K562 (cell line): ENCODE measurements around the gene EMC9. TPM values are rescaled to one million over a fixed set of nuclear protein-coding genes. Genes with fewer than 3 reads are reported as not detected.

ENCODE experiments used
- BCLAF1 ChIP-seq, 2 experiments: fragments of 450-650 bp in 1 of 2; IDR thresholded peaks; 2 replicates each; pipeline ENCODE4 v1.6.1; 2011 to 2017; ENCODE audit warnings: low read depth in 2 of 2, antibody characterized with exemption in 1 of 2, borderline replicate concordance in 1 of 2, low read length in 1 of 2, mild to moderate bottlenecking in 1 of 2, mixed read lengths in 1 of 2; ENCODE audit not compliant: control insufficient read depth in 1 of 2
- FOS ChIP-seq: IDR thresholded peaks from 3 replicates; pipeline ENCODE4 v1.6.1; 2011; ENCODE audit not compliant: insufficient read length; ENCODE audit errors: extremely low read depth
- KDM4B ChIP-seq, 2 experiments: fragments of 450-650 bp in 1 of 2; sonication (generic) in 1 of 2; IDR thresholded peaks; 2 replicates each; pipeline ENCODE4 v1.6.1; 2016 to 2017; ENCODE audit warnings: borderline replicate concordance in 2 of 2, antibody characterized with exemption in 1 of 2, low read depth in 1 of 2, mild to moderate bottlenecking in 1 of 2
- MAFG ChIP-seq: fragments of 450-650 bp; conservative IDR thresholded peaks from 2 replicates; pipeline ENCODE4 v1.6.1; 2016; ENCODE audit warnings: missing genetic modification characterization, missing compliant biosample characterization
- PBX2 ChIP-seq, 2 experiments: IDR thresholded peaks in 1 of 2; conservative IDR thresholded peaks in 1 of 2; 2 replicates each; pipeline ENCODE4 v1.6.1; 2016; ENCODE audit warnings: low read depth in 2 of 2, mild to moderate bottlenecking in 1 of 2, missing compliant biosample characterization in 1 of 2, missing genetic modification characterization in 1 of 2, moderate library complexity in 1 of 2
- RBBP5 ChIP-seq: fragments of 200-600 bp; sonication (generic); IDR thresholded peaks from 2 replicates; pipeline ENCODE4 v1.6.1; 2012; ENCODE audit warnings: borderline replicate concordance, mild to moderate bottlenecking, low read length, control low read depth, inconsistent platforms; ENCODE audit not compliant: insufficient read depth, poor library complexity, severe bottlenecking
- RREB1 ChIP-seq: fragments of 250-450 bp; sonication (Bioruptor Pico); IDR thresholded peaks from 2 replicates; pipeline ENCODE4 v1.4.0; 2020
- ZNF143 ChIP-seq: sonication (generic); formaldehyde crosslinking; IDR thresholded peaks from 2 replicates; pipeline ENCODE4 v1.9.0; 2022; ENCODE audit warnings: mild to moderate bottlenecking, missing genetic modification reagents
- ZNF324 ChIP-seq: fragments of 250-450 bp; sonication (Bioruptor Pico); IDR thresholded peaks from 2 replicates; pipeline ENCODE4 v1.4.0; 2020; ENCODE audit warnings: mild to moderate bottlenecking
- ZNF766 ChIP-seq: fragments of 200-800 bp; sonication (Bioruptor generic); conservative IDR thresholded peaks from 2 replicates; pipeline ENCODE4 v1.6.1; 2016; ENCODE audit warnings: missing genetic modification characterization, missing compliant biosample characterization
- polyA plus RNA-seq, 8 experiments: library from polyadenylated mRNA; depleted of rRNA in 4 of 8; stranded (reverse) in 5 of 8; unstranded in 3 of 8; fragments of >200 nt; fragmentation: Nextera tagmentation in 2 of 8; fragmentation: Illumina TruSeq in 1 of 8; extraction: Ambion mirVana in 2 of 8; extraction: Trizol in 1 of 8; gene quantifications; 2 replicates each; pipeline versions ENCODE4 v1.2.1 to v1.2.3, GENCODE V29; 2011 to 2014; ENCODE audit warnings: inconsistent platforms in 1 of 8, missing spikeins in 1 of 8
- total RNA-seq, 7 experiments: library from RNA; depleted of rRNA in 6 of 7; stranded (reverse); fragments of >200 nt in 6 of 7; fragmentation: Illumina TruSeq in 2 of 7; extraction: Trizol in 2 of 7; gene quantifications; 2 replicates each; pipeline versions ENCODE4 v1.2.1 to v1.2.3, GENCODE V29; 2011 to 2021; ENCODE audit warnings: low replicate concordance in 1 of 7

The EMC9 gene
- total and polyA plus RNA-seq, 9 of the 15 experiments (the other 6 are each of a cell fraction or from before 2014, with no cell fraction given): 3.1 to 13.2 (median 7.8) TPM

GRCh38 chr14:24113801-24114531 lies 27.4 kb downstream of the EMC9 start (continued):
- TF ChIP-seq MAFG (no peak), PBX2 (CRISPR knock-in tag; IDR thresholded peaks at IDR 0.05; ENCODE audit: low read depth) (no peak), PBX2 (tag; conservative IDR thresholded peaks at IDR 0.05; ENCODE audit: low read depth) (no peak), ZNF324 (CRISPR knock-in tag) (no peak), RBBP5 (peak; percentile 26), FOS (no peak), ZNF766 (CRISPR knock-in tag) (peak; percentile 46; the same call in 1 of the 2 replicates), RREB1 (CRISPR knock-in tag) (no peak), BCLAF1 (IDR thresholded peaks at IDR 0.05; ENCODE audit: borderline replicate concordance in 1 of 2, control insufficient read depth in 1 of 2, low read depth in 2 of 2, low read length in 1 of 2) (no peak), ZNF143 (CRISPR knock-in tag) (no peak), KDM4B (IDR thresholded peaks at IDR 0.05; ENCODE audit: borderline replicate concordance in 2 of 2, low read depth in 1 of 2) (no peak)
